Coronary artery (tissue), 2 donors: Measurements from ENCODE around the gene TIMM13.

ENCODE experiments used
- DNase-seq: peaks from one replicate; pipeline ENCODE4 v3.0.0-alpha.2; 2017; ENCODE audit warnings: low spot score
- H3K27ac ChIP-seq, 2 donors: fragments of 200-600 bp; sonication (generic); one replicate each; pipeline ENCODE4 v1.5.1; 2016 to 2019
- H3K4me3 ChIP-seq: fragments of 200-600 bp; sonication (generic); 2 replicates; pipeline ENCODE4 v1.5.1; 2016; ENCODE audit warnings: mild to moderate bottlenecking, moderate library complexity
- CTCF ChIP-seq: fragments of 200-600 bp; sonication (generic); IDR thresholded peaks from one replicate; pipeline ENCODE4 v1.5.1; 2019; ENCODE audit warnings: antibody characterized with exemption

Gene TIMM13

GRCh38 chr19:2415973-2416319 is 11.4 kb downstream of the TIMM13 start:
- DNase-seq: no peak
- Histone ChIP-seq H3K4me3 (no peak overlapping the region), H3K27ac (no peak overlapping the region)
- no peak for TF ChIP-seq CTCF

DNA sequence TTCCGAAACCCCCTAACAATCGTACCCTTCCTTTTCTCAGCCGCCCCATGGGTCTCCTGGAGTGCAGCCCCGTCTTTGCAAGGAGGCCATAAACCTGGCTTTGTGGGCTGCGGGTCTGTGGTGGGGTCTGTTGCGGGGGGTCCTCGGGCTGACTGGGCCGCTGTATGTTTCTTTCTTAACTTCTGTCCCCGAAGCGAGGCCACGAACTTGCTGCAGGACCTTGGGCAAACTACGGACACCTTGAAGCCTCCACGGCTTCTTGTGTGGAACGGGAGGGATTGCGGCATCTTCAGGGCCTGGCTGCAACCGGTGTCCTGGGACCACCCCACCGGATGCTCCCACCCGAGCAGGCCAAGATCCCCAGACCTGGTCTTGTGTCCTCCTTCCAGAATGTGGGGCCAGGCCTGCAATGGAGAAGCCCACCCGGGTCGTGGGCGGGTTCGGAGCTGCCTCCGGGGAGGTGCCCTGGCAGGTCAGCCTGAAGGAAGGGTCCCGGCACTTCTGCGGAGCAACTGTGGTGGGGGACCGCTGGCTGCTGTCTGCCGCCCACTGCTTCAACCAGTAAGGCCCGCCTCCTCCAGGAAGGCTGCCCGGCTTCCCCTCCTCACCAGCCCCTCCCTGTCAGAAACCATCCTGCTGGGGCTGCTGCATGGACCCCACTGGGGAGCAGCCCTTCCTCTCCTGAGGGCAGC is 12.0 kb downstream of the TIMM13 start:
- no peak for DNase-seq
- TF ChIP-seq CTCF: no peak
- Histone ChIP-seq H3K27ac (no peak overlapping the region), H3K4me3 (no peak overlapping the region)

DNA sequence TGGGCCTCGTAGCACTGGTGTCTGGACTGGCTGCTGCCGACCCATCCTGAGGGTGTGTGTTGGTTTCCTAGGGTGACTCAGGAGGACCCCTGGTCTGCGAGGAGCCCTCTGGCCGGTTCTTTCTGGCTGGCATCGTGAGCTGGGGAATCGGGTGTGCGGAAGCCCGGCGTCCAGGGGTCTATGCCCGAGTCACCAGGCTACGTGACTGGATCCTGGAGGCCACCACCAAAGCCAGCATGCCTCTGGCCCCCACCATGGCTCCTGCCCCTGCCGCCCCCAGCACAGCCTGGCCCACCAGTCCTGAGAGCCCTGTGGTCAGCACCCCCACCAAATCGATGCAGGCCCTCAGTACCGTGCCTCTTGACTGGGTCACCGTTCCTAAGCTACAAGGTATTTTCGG is 13.8 kb downstream of the TIMM13 start:
- TF ChIP-seq CTCF: no peak
- H3K4me3 ChIP-seq: no peak overlapping the region
- no peak for DNase-seq
- no peak overlapping the region for H3K27ac ChIP-seq

DNA sequence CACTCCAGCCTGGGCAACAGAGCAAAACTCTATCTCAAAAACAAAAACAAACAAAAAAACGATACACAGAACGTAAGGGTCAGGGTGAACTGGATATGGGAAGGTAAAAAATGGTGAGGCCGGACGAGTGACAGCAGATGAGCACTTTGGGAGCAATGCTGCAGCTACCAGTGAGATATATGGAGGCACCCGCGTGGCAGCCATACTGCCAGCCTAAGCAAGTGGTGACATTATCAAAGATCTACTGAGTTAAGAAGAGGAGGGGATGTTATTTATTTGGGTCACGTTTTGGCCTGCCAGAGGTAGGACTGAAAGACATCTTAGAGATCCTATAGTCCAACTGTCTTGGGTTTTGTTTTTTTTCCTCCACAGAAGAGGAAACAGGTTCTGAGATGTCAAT is 14.2 kb downstream of the TIMM13 start:
- no peak overlapping the region for H3K4me3 ChIP-seq
- no peak for DNase-seq
- H3K27ac ChIP-seq: no peak overlapping the region
- no peak for TF ChIP-seq CTCF

DNA sequence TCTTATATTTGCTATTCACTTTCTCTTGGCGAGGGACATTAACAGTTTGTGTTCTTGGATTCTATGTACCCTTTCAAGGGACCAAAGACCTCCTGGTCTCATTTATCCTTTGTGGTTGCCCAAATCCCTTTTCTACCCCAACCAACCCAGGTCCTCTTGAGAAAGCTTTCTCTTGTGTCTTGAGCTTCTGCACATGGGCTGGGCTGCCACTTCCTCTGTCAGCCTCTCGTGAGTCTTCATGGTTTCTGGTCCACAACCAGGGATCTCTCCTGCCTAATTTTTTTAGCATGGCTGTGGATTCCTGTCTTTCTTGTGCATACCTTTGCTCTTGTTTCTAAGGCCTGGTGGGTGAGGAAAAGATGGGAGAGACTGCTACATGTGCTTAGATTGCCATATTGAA is 14.9 kb downstream of the TIMM13 start:
- TF ChIP-seq CTCF: no peak
- H3K27ac ChIP-seq: no peak overlapping the region
- H3K4me3 ChIP-seq: no peak overlapping the region
- no peak for DNase-seq

GRCh38 chr19:2411709-2412108 is 15.7 kb downstream of the TIMM13 start:
- H3K4me3 ChIP-seq: no peak overlapping the region
- no peak for TF ChIP-seq CTCF
- no peak overlapping the region for H3K27ac ChIP-seq
- no peak for DNase-seq

DNA sequence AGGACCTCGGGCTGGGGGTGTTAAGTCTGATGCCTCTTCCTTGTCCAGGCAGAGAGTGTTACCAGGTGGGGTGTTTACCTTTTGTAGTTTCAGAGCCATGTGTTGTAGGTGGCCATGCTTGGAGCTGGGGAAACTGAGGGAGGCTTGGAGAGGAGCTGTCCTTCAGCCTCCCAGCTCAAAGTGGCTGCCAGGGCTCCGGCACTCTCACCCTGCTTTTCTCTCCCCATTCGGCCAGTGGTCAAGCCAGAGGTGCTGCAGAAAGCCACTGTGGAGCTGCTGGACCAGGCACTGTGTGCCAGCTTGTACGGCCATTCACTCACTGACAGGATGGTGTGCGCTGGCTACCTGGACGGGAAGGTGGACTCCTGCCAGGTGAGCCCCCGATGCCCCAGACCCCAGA is 17.4 kb downstream of the TIMM13 start:
- H3K4me3 ChIP-seq: no peak overlapping the region
- no peak for DNase-seq
- TF ChIP-seq CTCF: no peak
- no peak overlapping the region for H3K27ac ChIP-seq
